Muscle of leg (tissue), 11 donors: ENCODE measurements around the gene S100A14. TPM values are rescaled to one million over a fixed set of nuclear protein-coding genes. Genes with fewer than 3 reads are reported as not detected.
"Not testable (repeated sequence)": the region's sequence is repeated elsewhere in the genome, so short reads cannot be mapped to it uniquely, and the experiment has no call there.

Experiments used
- DNase-seq: peaks from one replicate; pipeline ENCODE4 v3.0.0; 2013
- H3K27ac ChIP-seq: one replicate; pipeline ENCODE4 v1.5.1; 2013; ENCODE audit warnings: mild to moderate bottlenecking, low read length, control low read depth
- H3K27me3 ChIP-seq: one replicate; pipeline ENCODE4 v1.6.1; 2013; ENCODE audit warnings: low read length; ENCODE audit not compliant: control insufficient read depth, insufficient read depth
- H3K36me3 ChIP-seq: one replicate; pipeline ENCODE4 v1.6.1; 2013; ENCODE audit warnings: low read length; ENCODE audit not compliant: control insufficient read depth, insufficient read depth
- H3K4me1 ChIP-seq: one replicate; pipeline ENCODE4 v1.6.1; 2013; ENCODE audit warnings: low read length; ENCODE audit not compliant: control insufficient read depth, insufficient read depth
- H3K4me3 ChIP-seq: one replicate; pipeline ENCODE4 v1.5.1; 2013; ENCODE audit warnings: low read length, control low read depth
- H3K9me3 ChIP-seq: replicated peaks from 2 replicates; pipeline ENCODE4 v1.6.1; 2013; ENCODE audit warnings: low read depth, low read length; ENCODE audit not compliant: control insufficient read depth
- WGBS: methylation state at CpG from one replicate; pipeline ENCODE4 v1.1.5; 2013; ENCODE audit warnings: missing lambda C conversion rate; ENCODE audit not compliant: insufficient coverage; 5-methylcytosine and 5-hydroxymethylcytosine counted together
- polyA plus RNA-seq, 8 donors: library from polyadenylated mRNA; unstranded; fragments of 120-200 nt; gene quantifications; one replicate each; pipeline versions ENCODE4 v1.2.1 to v1.2.3, GENCODE V29; 2013; ENCODE audit warnings: inconsistent platforms in 1 of 8, low replicate concordance in 1 of 8; ENCODE audit not compliant: insufficient read length in 8 of 8, insufficient read depth in 1 of 8
- total RNA-seq: library from RNA; stranded (reverse); fragments of 120-200 nt; gene quantifications from one replicate; pipeline ENCODE4 v1.2.4, GENCODE V29; 2013

S100A14 gene
- total and polyA plus RNA-seq, 9 donors = 0.15 to 27.5 (median 0.45) TPM

DNA sequence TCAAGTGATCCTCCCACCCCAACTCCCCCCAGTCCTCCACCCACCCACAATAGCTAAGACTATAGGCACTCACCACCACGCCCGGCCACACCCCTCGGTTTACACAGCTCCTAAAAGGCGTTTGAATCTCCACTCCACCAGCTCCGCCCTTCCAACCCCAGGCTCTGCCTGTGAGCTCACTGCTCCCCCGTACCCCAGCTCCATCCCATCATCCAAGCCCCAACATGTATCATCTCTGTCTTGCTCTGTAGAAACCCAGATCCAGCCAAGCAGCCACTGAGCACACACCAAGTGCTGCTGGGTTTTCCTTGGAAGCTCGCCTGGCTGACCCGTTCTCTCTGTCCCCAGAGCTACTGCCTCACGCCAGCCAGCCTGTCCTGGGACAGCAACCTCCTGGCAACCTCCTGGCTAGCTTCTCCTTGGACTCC is 38.5 kb downstream of the S100A14 start:
- no peak overlapping the region for H3K27ac ChIP-seq
- peaks cover 2% of the 10 kb centered on the region for H3K27me3 ChIP-seq
- WGBS = 56% methylated on average over 9 of the region's 9 CpGs
- H3K4me1 ChIP-seq = peaks cover under 1% of the 10 kb centered on the region
- no peak for DNase-seq
- H3K4me3 ChIP-seq = no peak overlapping the region
- H3K9me3 ChIP-seq = no peaks in the 10 kb centered on the region
- H3K36me3 ChIP-seq = no peaks in the 10 kb centered on the region

DNA sequence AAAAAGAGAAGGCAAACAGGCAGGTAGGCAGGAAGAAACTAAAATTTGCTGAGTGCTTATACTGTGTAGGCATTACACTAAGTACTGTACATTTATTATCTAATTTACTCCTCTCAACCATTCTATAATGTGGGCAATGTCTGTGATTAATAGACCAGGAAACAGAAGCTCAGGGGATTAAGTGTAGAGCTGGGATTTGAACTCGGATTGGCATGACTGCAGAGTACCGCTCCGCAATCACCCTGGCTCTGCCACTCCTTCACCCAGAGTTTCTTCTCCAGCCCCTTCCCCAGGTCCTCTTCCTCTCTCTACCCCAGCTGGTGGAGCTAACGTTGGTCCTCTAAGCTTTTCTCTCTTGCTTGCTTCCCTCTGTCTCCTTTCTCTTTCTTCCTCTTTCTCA is 39.0 kb downstream of the S100A14 start:
- Histone ChIP-seq H3K4me1 (peaks cover 4% of the 10 kb centered on the region), H3K36me3 (no peaks in the 10 kb centered on the region), H3K4me3 (no peak overlapping the region), H3K27me3 (peaks cover 2% of the 10 kb centered on the region), H3K27ac (no peak overlapping the region), H3K9me3 (no peaks in the 10 kb centered on the region)
- DNase-seq = no peak
- WGBS = 100% methylated on average over 1 of the region's 4 CpGs

DNA sequence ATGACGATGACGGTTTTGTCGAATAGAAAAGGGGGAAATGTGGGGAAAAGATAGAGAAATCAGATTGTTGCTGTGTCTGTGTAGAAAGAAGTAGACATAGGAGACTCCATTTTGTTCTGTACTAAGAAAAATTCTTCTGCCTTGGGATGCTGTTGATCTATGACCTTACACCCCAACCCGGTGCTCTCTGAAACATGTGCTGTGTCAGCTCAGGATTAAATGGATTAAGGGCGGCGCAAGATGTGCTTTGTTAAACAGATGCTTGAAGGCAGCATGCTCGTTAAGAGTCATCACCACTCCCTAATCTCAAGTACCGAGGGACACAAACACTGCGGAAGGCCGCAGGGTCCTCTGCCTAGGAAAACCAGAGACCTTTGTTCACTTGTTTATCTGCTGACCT is 40.6 kb downstream of the S100A14 start:
- not testable (repeated sequence) for H3K9me3 ChIP-seq, H3K4me1 ChIP-seq, H3K4me3 ChIP-seq, H3K27ac ChIP-seq, H3K27me3 ChIP-seq, DNase-seq, H3K36me3 ChIP-seq
- WGBS = no CpG with 5 or more reads among the region's 10 CpGs

DNA sequence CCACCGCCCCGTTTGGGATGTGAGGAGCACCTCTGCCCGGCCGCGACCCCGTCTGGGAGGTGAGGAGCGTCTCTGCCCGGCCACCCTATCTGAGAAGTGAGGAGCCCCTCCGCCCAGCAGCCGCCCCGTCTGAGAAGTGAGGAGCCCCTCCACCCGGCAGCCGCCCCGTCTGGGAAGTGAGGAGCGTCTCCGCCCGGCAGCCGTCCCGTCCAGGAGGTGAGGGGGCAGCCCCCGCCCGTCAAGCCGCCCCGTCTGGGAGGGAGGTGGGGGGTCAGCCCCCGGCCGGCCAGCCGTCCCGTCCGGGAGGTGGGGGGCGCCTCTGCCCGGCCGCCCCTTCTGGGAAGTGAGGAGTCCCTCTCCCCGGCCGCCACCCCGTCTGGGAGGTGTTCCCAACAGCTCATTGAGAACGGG is 41.0 kb downstream of the S100A14 start:
- not testable (repeated sequence) for H3K36me3 ChIP-seq, H3K27me3 ChIP-seq, H3K9me3 ChIP-seq, H3K4me1 ChIP-seq, H3K4me3 ChIP-seq, H3K27ac ChIP-seq, DNase-seq
- WGBS = 87% methylated on average over 20 of the region's 35 CpGs

DNA sequence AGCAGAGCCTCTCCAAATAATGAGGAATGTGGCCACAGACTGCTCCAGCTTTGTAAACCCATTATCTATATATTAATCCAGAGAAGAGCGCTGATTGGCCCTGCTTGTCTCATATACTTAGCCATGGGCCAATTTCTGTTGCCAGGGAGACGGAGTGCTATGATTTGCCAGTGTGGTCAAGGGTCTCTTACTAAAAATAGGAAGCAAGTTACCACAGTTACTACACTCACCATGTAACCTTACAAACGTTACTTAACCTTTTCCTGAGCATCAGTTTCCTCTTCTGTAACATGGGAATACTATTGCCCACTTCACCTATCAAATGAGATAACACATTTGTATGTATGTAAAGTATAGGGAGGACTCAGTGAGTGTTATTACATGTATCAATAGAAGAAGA is 42.8 kb downstream of the S100A14 start:
- H3K9me3 ChIP-seq = no peaks in the 10 kb centered on the region
- no peak overlapping the region for H3K27ac ChIP-seq
- DNase-seq = no peak
- peaks cover 2% of the 10 kb centered on the region for H3K27me3 ChIP-seq
- WGBS = no CpG with 5 or more reads among the region's 3 CpGs
- H3K36me3 ChIP-seq = no peaks in the 10 kb centered on the region
- H3K4me1 ChIP-seq = peaks cover 9% of the 10 kb centered on the region
- H3K4me3 ChIP-seq = no peak overlapping the region

DNA sequence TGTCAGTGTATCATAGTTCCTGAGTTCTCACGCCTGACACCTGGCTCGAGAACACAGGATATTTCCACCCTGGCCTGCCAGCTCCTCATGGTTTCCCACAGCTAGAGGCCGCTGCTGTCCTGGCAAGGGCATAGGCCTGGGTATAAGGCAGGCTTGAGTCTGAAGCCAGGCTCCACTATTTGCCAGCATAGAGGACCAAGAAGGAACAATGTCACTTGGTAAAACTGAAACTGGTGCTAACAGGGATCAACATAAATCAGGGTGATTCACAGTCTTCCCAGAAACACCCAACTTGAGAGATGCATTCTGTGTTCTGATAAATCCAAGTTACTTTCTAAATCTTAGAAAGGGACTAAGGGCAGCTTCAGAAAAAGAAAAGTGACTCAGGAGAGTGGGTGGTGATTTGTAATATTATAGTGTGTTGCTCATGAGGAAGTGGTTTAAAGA is 43.5 kb downstream of the S100A14 start:
- Histone ChIP-seq H3K9me3 (no peaks in the 10 kb centered on the region), H3K36me3 (no peaks in the 10 kb centered on the region), H3K4me3 (no peak overlapping the region), H3K27me3 (peaks cover under 1% of the 10 kb centered on the region), H3K27ac (no peak overlapping the region), H3K4me1 (peaks cover 17% of the 10 kb centered on the region)
- peak; percentile 78 for DNase-seq
- 40% methylated on average over 1 of the region's 3 CpGs for WGBS

DNA sequence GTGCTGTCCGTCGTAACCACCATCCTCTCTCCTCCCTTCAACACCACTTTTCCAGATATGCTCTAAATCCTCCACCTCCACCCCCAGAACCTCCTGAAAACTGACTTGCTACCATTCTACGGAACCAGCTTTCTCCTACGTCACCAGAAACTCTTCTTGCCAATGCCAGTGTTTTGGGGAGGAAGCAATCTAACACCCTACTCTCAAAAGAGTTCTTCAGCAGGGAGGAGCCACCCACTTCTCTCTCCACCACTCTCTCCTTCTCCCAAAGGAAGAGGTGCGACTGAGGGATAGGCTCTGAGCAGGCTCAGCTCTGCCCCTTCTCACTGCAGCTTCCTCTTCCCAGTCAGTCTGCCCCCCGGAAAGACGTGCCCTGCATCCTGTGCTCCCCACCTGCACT is 44.4 kb downstream of the S100A14 start:
- H3K4me1 ChIP-seq = peaks cover 25% of the 10 kb centered on the region
- no peaks in the 10 kb centered on the region for H3K27me3 ChIP-seq
- H3K4me3 ChIP-seq = no peak overlapping the region
- H3K27ac ChIP-seq = no peak overlapping the region
- DNase-seq = no peak
- no peaks in the 10 kb centered on the region for H3K36me3 ChIP-seq
- no peaks in the 10 kb centered on the region for H3K9me3 ChIP-seq
- WGBS = 57% methylated on average over 4 of the region's 7 CpGs

DNA sequence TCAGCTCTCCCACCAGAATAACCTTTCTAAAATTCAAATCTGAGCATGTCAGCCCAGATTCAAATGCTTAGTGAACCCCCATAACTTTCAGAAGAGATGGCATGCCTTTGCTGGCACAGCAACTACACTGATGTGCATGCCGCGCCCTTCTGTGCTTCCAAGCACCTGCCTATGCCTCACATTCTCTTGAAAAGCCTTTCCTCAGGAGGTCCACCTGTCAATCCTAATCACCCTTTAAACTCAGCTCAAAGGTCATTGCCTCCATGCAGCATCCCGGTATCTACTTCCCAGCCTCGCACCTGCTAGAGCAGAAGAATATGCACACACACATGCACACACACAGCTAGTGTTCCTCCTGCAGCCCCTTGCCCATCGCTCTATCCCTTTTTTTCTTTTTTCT is 45.3 kb downstream of the S100A14 start:
- Histone ChIP-seq H3K27ac (no peak overlapping the region), H3K9me3 (no peaks in the 10 kb centered on the region), H3K4me3 (no peak overlapping the region), H3K27me3 (no peaks in the 10 kb centered on the region), H3K36me3 (no peaks in the 10 kb centered on the region), H3K4me1 (peaks cover 34% of the 10 kb centered on the region)
- 82% methylated on average over 4 of the region's 5 CpGs for WGBS
- no peak for DNase-seq

DNA sequence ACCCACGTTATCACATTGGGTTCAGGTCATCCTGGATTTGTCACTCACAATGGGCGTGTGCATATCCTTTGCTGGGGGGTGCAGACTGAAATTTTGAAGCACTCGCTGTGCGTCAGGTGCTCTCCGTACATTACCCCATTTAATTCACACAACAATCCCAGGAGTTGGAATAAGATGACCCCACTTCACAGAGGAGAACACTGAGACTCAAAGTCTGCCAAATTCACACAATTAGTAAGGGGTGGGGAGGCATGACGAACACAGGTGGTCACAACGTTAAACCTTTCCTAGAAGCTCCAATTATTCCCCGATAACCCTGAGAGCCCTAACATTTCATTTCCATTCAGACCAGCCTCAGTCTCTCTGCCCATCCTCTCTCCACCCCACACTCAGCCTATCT is 46.7 kb downstream of the S100A14 start:
- H3K9me3 ChIP-seq = no peaks in the 10 kb centered on the region
- WGBS = 83% methylated on average over 2 of the region's 8 CpGs
- DNase-seq = no peak
- H3K27me3 ChIP-seq = no peaks in the 10 kb centered on the region
- no peaks in the 10 kb centered on the region for H3K36me3 ChIP-seq
- peaks cover 41% of the 10 kb centered on the region for H3K4me1 ChIP-seq
- no peak overlapping the region for H3K27ac ChIP-seq
- no peak overlapping the region for H3K4me3 ChIP-seq

DNA sequence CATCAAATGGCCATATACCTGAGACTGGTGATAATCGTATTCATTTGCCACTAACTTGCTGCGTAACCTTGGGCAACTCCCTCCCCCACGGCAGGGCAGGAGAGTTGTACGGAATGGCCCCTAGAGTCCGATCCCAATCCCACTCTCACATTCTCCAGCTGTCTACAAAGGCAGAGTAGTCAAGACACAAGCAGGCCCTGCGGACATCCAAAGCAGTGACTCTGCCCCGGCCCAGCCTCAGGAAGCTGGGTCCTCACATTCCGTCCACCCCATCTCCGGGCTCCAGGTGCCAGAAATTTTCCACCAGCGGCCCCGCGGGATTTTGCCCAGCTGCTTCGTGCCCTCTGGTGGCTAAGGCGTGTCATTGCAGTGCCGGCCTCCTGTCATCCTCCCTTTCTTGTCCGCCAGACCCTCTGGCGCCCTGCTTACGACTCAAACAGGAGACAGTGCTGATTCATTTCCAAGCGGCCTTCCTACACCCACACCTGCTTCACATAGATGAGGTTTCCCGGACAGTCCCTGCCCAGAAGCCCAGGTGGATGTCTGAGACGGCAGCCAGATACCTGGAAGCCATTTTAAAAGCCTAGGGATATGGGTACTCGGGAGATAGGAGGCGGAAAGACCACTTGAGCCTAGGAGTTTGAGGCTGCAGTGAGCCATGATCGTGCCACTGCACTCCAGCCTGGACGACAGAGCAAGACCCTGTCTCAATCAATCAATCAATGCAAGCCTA is 47.6 kb downstream of the S100A14 start:
- 7% methylated on average over 21 of the region's 25 CpGs for WGBS
- Histone ChIP-seq H3K27ac (peak overlapping the region; percentile 18), H3K36me3 (no peaks in the 10 kb centered on the region), H3K4me3 (peak overlapping the region; percentile 11), H3K9me3 (no peaks in the 10 kb centered on the region), H3K27me3 (no peaks in the 10 kb centered on the region), H3K4me1 (peaks cover 46% of the 10 kb centered on the region)
- peak; percentile 92 for DNase-seq
